Spleen (tissue), 11 donors: ENCODE results near the gene MTERF4. TPM values are rescaled to one million over a fixed set of nuclear protein-coding genes. Genes with fewer than 3 reads are reported as not detected.

Experiments used
- DNase-seq: peaks from one replicate; pipeline ENCODE4 v3.0.0-alpha.2; 2020
- H3K27ac ChIP-seq, 8 donors: fragments of 200-600 bp; sonication (generic) in 7 of 8; 1 replicate in 4 of 8; 2 replicates in 4 of 8; pipeline versions ENCODE4 v1.5.0 to v1.8.0; 2016 to 2021; ENCODE audit warnings: inconsistent platforms in 4 of 8, mild to moderate bottlenecking in 4 of 8, moderate library complexity in 1 of 8
- H3K27me3 ChIP-seq, 7 donors: fragments of 200-600 bp; sonication (generic) in 6 of 7; replicated peaks in 1 of 7; 1 replicate in 4 of 7; 2 replicates in 3 of 7; pipeline versions ENCODE4 v1.5.0 to v1.8.0; 2016 to 2021; ENCODE audit warnings: inconsistent platforms in 3 of 7, mild to moderate bottlenecking in 1 of 7
- H3K36me3 ChIP-seq, 6 donors: fragments of 200-600 bp; sonication (generic) in 5 of 6; 1 replicate in 4 of 6; 2 replicates in 2 of 6; pipeline versions ENCODE4 v1.5.0 to v1.8.0; 2016 to 2021; ENCODE audit warnings: inconsistent platforms in 2 of 6
- H3K4me1 ChIP-seq, 6 donors: fragments of 200-600 bp; sonication (generic) in 5 of 6; 1 replicate in 3 of 6; 2 replicates in 3 of 6; pipeline versions ENCODE4 v1.5.0 to v1.8.0; 2016 to 2021; ENCODE audit warnings: inconsistent platforms in 3 of 6
- H3K4me3 ChIP-seq, 8 donors: fragments of 200-600 bp; sonication (generic) in 7 of 8; 1 replicate in 4 of 8; 2 replicates in 4 of 8; pipeline versions ENCODE4 v1.5.0 to v1.8.0; 2016 to 2021; ENCODE audit warnings: inconsistent platforms in 4 of 8, mild to moderate bottlenecking in 4 of 8, moderate library complexity in 2 of 8
- H3K9me3 ChIP-seq, 8 donors: fragments of 200-600 bp; sonication (generic) in 7 of 8; 1 replicate in 4 of 8; 2 replicates in 4 of 8; pipeline versions ENCODE4 v1.5.0 to v1.8.0; 2016 to 2021; ENCODE audit warnings: inconsistent platforms in 4 of 8
- CTCF ChIP-seq, 11 experiments: fragments of 200-600 bp in 7 of 11; fragments of 450-650 bp in 4 of 11; sonication (generic) in 4 of 11; IDR thresholded peaks in 8 of 11; conservative IDR thresholded peaks in 3 of 11; 1 replicate in 7 of 11; 2 replicates in 4 of 11; pipeline versions ENCODE4 v1.4.0 to v1.8.0; 2016 to 2021; ENCODE audit warnings: antibody characterized with exemption in 11 of 11, inconsistent platforms in 4 of 11, mild to moderate bottlenecking in 1 of 11
- POLR2A ChIP-seq, 3 donors: fragments of 450-650 bp; IDR thresholded peaks; one replicate each; pipeline ENCODE4 v1.5.1; 2017; ENCODE audit warnings: antibody characterized with exemption in 3 of 3, mild to moderate bottlenecking in 1 of 3
- POLR2AphosphoS5 ChIP-seq, 3 donors: sonication (generic); formaldehyde crosslinking; IDR thresholded peaks; one replicate each; pipeline ENCODE4 v1.5.1; 2017; ENCODE audit warnings: antibody characterized with exemption in 3 of 3
- WGBS, 5 donors: extraction: QIAGEN DNeasy Blood & Tissue Kit in 3 of 5; methylation state at CpG; one replicate each; pipeline versions ENCODE4 v1.1.5 to v1.1.7; 2013 to 2018; 5-methylcytosine and 5-hydroxymethylcytosine counted together
- intact Hi-C: fragments of 100-400 bp; cut with DNase I; formaldehyde crosslinking; loops from one replicate; pipeline ENCODE4 v1.15.0; 2023; ENCODE audit warnings: low total_unique reads
- polyA plus RNA-seq, 3 donors: library from polyadenylated mRNA; stranded (reverse); fragments of 200-250 nt; gene quantifications; one replicate each; pipeline ENCODE4 v1.2.1, GENCODE V29; 2013
- total RNA-seq, 7 donors: library from RNA; depleted of rRNA in 3 of 7; stranded (reverse); fragments of >200 nt in 3 of 7; fragmentation: NEBNext Ultra II Directional in 4 of 7; extraction: Animal tissue kit (Norgen Biotek cat#: 25700) in 4 of 7; gene quantifications; one replicate each; pipeline versions ENCODE4 v1.1.0 to v1.2.1, GENCODE V29; 2016 to 2021
- donor health status: healthy with polysubstance abuse.
- donor health status: DM: no; HTN: no; CAD: no; lungs with moderate emphysema.
- donor health status: DM: no; HTN: no; CAD: no.
- donor health status: Bipolar disorder and iron deficiency.
- donor health status: healthy.
- donor health status: DM: no; HTN: no; CAD: no.
- donor health status: DM: yes; HTN: yes; CAD: no.

Gene MTERF4
- total and polyA plus RNA-seq, 10 donors, result 28.4 to 74.0 (median 47.2) TPM

DNA sequence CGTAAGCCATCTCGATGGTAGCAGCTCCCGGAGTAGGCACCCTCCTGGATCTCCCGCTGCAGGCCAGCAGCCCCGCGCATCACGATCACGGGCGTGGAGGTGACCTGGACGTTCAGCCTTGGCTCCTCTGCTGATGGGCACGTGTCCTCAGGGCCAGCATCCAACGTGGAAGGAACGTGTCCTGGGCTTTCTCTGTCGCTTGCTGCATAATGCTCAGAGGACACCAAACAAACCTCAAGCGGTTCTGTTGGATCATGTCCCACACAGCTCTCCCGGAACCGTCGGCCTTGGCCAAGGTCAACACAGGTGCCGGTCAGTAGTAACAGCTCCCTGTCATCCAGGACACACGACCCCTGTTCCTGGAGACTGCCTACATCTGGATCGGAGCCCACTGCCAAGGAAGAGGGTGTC is 24.1 kb upstream of the MTERF4 start:
- DNase-seq, result no peak
- TF ChIP-seq CTCF (IDR thresholded peaks at IDR 0.05 in 8 of 11, conservative IDR thresholded peaks at IDR 0.05 in 3 of 11) (no peak), POLR2A (IDR thresholded peaks at IDR 0.05) (no peak), POLR2AphosphoS5 (IDR thresholded peaks at IDR 0.05) (peak in 1 of 3 donors; percentile 28)
- WGBS, 5 donors, result 76 to 86% (median 82%) methylated on average over 21 of the region's 21 CpGs

DNA sequence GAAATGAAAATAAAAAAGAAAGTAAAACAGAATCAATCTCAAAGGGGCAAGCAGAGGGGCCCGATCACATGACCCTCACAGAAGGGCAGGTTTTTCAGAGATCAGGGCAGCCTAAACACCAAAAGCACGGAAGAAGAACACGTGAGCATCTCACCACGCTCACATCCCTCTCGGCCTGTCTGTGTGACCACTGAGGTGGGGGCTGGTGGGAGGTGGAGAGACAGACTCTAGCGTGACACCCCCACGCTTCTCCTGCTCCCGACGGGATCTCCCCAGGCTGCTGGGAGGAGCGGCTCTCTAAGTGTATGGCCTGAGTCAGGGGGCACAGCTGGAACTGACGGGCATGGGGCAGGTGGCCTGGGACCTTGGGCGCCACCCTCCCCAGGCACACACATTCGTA is 23.5 kb upstream of the MTERF4 start:
- peaks cover 0 to 42% (median 3%) of the 10 kb centered on the region in 6 donors for H3K36me3 ChIP-seq
- 78 to 90% (median 86%) methylated on average over 13 of the region's 13 CpGs for WGBS, 5 donors
- DNase-seq, result no peak
- TF ChIP-seq POLR2A (IDR thresholded peaks at IDR 0.05) (no peak), CTCF (IDR thresholded peaks at IDR 0.05 in 8 of 11, conservative IDR thresholded peaks at IDR 0.05 in 3 of 11) (no peak), POLR2AphosphoS5 (IDR thresholded peaks at IDR 0.05) (peak in 1 of 3 donors; percentile 5)
- H3K27me3 ChIP-seq, result no peaks in the 10 kb centered on the region
- H3K9me3 ChIP-seq, result peaks cover 0 to 4% (median 0%) of the 10 kb centered on the region in 8 donors
- peaks cover 0 to 53% (median 32%) of the 10 kb centered on the region in 6 donors for H3K4me1 ChIP-seq
- no peak overlapping the region for H3K4me3 ChIP-seq
- intact Hi-C loops, result no loop called here
- H3K27ac ChIP-seq, result peak overlapping the region in 4 of 8 donors; percentile 9 to 84 (median 29)

More for the DNA sequence above, 24.1 kb upstream of the MTERF4 start:
- Histone ChIP-seq H3K9me3 (no peaks in the 10 kb centered on the region), H3K27me3 (no peaks in the 10 kb centered on the region), H3K36me3 (peaks cover 0 to 44% (median 3%) of the 10 kb centered on the region in 6 donors), H3K4me3 (no peak overlapping the region), H3K4me1 (peaks cover 0 to 53% (median 32%) of the 10 kb centered on the region in 6 donors), H3K27ac (peak overlapping the region in 4 of 8 donors; percentile 11 to 84 (median 60))
- intact Hi-C loops, result no loop called here

- Histone ChIP-seq H3K36me3 (peaks cover 0 to 37% (median 3%) of the 10 kb centered on the region in 6 donors), H3K4me1 (peaks cover 0 to 43% (median 26%) of the 10 kb centered on the region in 6 donors), H3K27ac (peak overlapping the region in 2 of 8 donors; percentile 13 to 36), H3K4me3 (no peak overlapping the region), H3K27me3 (no peaks in the 10 kb centered on the region), H3K9me3 (peaks cover 0 to 5% (median 0%) of the 10 kb centered on the region in 8 donors)
- TF ChIP-seq POLR2AphosphoS5 (IDR thresholded peaks at IDR 0.05) (peak in 1 of 3 donors; percentile 36), POLR2A (IDR thresholded peaks at IDR 0.05) (no peak)
- WGBS, 5 donors, result 90 to 94% (median 92%) methylated on average over 15 to 16 of the region's 16 CpGs
- intact Hi-C loops, result no loop called here
- no peak for DNase-seq
Observed at GRCh38 chr2:241123816-241124536, 21.9 kb upstream of the MTERF4 start.

DNA sequence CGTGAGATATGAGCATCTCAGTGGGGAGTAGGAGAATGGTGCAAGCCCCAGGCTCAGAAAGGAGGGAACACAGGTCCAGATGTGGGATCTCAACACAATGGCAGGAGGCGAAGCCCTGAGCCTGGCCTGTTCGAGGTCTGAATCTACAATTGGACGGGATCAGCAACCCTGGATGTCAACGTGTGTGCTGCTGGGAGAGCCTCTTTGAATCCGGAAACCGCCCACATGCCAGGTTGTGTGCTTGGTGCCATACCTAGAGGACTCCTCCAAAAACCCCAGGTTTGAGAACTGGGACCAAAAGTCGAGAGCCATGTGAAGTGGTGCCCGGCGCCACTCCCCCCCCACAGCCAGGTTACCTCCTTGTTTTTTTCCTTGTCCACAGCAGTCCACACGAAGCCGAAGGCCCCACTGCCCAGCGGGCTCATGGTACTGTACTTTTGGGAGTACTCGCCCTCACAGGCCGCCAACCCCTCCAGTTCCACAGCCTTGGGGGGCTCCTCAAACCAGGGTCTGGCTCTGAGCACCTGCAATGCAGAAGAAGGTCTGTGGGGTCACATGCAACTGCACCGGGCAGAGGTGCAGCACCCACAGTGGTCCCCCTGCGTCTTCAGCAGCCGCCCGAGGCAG is 20.4 kb upstream of the MTERF4 start:
- DNase-seq, result no peak
- H3K27me3 ChIP-seq, result no peaks in the 10 kb centered on the region
- no peak overlapping the region for H3K4me3 ChIP-seq
- WGBS, 5 donors, result 91 to 97% (median 95%) methylated on average over 19 of the region's 19 CpGs
- H3K9me3 ChIP-seq, result peaks cover 0 to 5% (median 0%) of the 10 kb centered on the region in 8 donors
- peaks cover 0 to 37% (median 3%) of the 10 kb centered on the region in 6 donors for H3K36me3 ChIP-seq
- H3K4me1 ChIP-seq, result peaks cover 0 to 29% (median 13%) of the 10 kb centered on the region in 6 donors
- no peak for TF ChIP-seq CTCF (IDR thresholded peaks at IDR 0.05 in 8 of 11, conservative IDR thresholded peaks at IDR 0.05 in 3 of 11)
- no peak for TF ChIP-seq POLR2A (IDR thresholded peaks at IDR 0.05)
- no peak for TF ChIP-seq POLR2AphosphoS5 (IDR thresholded peaks at IDR 0.05)
- intact Hi-C loops, result no loop called here
- H3K27ac ChIP-seq, result no peak overlapping the region
